HG02840 (cell line): ENCODE results near the gene E2F2.

ENCODE experiments used
- ATAC-seq: cut with Tn5 transposase; IDR thresholded peaks from one replicate; pipeline ENCODE4 v1.9.1; 2021; ENCODE audit warnings: mild to moderate bottlenecking, moderate library complexity, moderate number of reproducible peaks; ENCODE audit not compliant: unreplicated experiment, low FRiP score

The E2F2 gene

GRCh38 chr1:23530747-23531561 is at the start of gene E2F2:
E2F2 (minus strand) TSS chr1:23531233; CDS start chr1:23530793, 440 bp downstream.
- no peak for ATAC-seq

- no peak for ATAC-seq
Observed at GRCh38 chr1:23578997-23579363, 47.9 kb upstream of the E2F2 start.

- no peak for ATAC-seq
Observed at GRCh38 chr1:23578311-23578996, 47.4 kb upstream of the E2F2 start.

GRCh38 chr1:23577056-23578004 is 46.3 kb upstream of the E2F2 start:
- peak; percentile 77 for ATAC-seq

GRCh38 chr1:23576338-23577055 is 45.5 kb upstream of the E2F2 start:
- ATAC-seq: no peak

- ATAC-seq: no peak
Observed at GRCh38 chr1:23575226-23575810, 44.3 kb upstream of the E2F2 start.

GRCh38 chr1:23574265-23574754 is 43.3 kb upstream of the E2F2 start:
- ATAC-seq: no peak

GRCh38 chr1:23573574-23574182 is 42.6 kb upstream of the E2F2 start:
- ATAC-seq: no peak

GRCh38 chr1:23571465-23571864 is 40.4 kb upstream of the E2F2 start:
- no peak for ATAC-seq

GRCh38 chr1:23570001-23570691 is 39.1 kb upstream of the E2F2 start:
- ATAC-seq: no peak

GRCh38 chr1:23568608-23569383 is 37.8 kb upstream of the E2F2 start:
- no peak for ATAC-seq

- no peak for ATAC-seq
Observed at GRCh38 chr1:23567996-23568607, 37.1 kb upstream of the E2F2 start.

GRCh38 chr1:23567629-23567995 is 36.6 kb upstream of the E2F2 start:
- no peak for ATAC-seq

- no peak for ATAC-seq
Observed at GRCh38 chr1:23566304-23566703, 35.3 kb upstream of the E2F2 start.

- ATAC-seq: no peak
Observed at GRCh38 chr1:23565776-23566175, 34.7 kb upstream of the E2F2 start.

- no peak for ATAC-seq
Observed at GRCh38 chr1:23564529-23565122, 33.6 kb upstream of the E2F2 start.

- no peak for ATAC-seq
Observed at GRCh38 chr1:23563755-23564374, 32.8 kb upstream of the E2F2 start.
